GM12873 (cell line): ENCODE measurements around the gene YBX2.

Source experiments
- TF ChIP-seq, protein P1 (sequence below): IDR thresholded peaks from 2 replicates; pipeline ENCODE4 v1.5.1; 2012; ENCODE audit warnings: low read depth, mild to moderate bottlenecking, moderate library complexity, low read length, control low read depth; ENCODE audit not compliant: insufficient read depth; ENCODE audit errors: missing control alignments

Gene YBX2

GRCh38 chr17:7326186-7326585 is 31.7 kb upstream of the YBX2 start:
- TF ChIP-seq, protein P1, sequence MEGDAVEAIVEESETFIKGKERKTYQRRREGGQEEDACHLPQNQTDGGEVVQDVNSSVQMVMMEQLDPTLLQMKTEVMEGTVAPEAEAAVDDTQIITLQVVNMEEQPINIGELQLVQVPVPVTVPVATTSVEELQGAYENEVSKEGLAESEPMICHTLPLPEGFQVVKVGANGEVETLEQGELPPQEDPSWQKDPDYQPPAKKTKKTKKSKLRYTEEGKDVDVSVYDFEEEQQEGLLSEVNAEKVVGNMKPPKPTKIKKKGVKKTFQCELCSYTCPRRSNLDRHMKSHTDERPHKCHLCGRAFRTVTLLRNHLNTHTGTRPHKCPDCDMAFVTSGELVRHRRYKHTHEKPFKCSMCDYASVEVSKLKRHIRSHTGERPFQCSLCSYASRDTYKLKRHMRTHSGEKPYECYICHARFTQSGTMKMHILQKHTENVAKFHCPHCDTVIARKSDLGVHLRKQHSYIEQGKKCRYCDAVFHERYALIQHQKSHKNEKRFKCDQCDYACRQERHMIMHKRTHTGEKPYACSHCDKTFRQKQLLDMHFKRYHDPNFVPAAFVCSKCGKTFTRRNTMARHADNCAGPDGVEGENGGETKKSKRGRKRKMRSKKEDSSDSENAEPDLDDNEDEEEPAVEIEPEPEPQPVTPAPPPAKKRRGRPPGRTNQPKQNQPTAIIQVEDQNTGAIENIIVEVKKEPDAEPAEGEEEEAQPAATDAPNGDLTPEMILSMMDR: no peak

DNA sequence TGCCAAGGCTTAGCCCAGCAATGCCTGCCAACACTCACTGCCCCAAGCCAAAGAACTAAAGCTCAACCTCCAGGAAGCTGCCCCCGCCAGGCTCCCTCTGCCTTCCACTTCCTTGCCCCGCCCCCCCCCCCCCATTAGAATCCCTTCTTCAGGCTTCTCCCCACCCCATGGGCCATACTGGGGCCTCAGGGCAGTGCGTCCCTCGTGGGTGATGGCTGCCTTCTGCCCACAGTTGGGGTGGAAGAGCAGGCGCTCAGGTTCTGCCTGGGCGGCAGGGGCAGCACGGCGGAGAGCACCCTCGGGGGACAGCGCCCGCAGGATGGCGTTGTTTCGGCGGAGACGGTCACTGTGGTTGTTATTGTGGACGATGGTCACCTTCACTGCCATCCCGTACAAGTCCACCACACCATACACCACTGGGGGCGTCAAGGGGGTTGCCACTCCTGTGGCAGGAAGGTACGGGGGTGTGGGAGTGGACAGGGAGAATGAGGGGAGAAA is 30.6 kb upstream of the YBX2 start:
- TF ChIP-seq, protein P1: no peak

DNA sequence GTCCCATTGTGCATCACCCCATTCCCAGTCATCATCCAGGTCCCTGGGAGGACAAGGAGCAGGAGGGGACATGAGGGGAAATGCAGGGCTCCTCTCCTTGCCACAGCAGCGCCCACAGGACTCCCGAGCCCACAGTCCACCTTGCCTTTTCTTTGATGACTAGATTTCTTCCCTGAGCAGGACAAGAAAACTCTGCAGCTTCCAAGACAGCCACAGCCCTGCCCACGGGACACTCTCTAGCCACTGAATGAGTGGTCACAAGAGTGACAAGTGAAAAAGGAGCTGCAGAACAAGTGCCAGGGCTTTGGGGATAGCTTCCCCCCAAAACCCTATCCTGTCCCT is 30.0 kb upstream of the YBX2 start:
- TF ChIP-seq, protein P1: no peak

DNA sequence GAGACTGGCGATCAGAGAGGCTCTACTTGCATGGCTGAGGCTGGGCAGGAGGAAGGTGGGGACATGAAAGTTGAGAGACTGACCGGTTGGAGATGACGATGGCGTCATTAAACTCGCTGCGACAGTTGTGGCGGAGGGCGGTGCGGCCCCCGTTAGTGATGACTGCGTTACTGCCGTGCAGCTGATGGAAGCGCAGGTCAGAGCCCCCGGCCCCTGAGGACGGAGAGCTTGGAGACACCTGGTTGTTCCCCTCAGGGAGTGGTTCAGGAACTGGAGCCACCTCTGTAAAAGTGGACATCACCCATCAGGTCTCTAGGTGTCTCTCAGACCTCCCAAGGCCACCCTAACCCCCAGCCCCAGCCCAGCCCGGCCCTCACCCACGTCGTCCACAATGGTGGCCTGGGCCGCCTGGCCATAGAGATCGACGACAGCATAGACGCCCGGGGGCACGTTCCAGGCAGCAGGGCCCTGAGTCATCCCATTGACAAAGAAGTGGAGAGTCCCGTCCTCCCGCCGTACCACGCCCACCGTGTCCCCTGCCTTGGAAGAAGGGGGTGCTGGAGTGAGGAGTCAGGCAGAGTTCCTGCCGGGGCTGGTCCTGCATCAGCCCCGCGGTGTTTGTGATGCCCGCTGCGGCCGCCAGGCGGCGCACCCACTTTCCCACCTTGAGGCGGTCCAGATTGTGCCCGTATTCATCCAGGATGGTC is 29.4 kb upstream of the YBX2 start:
- TF ChIP-seq, protein P1: peak; percentile 97

- TF ChIP-seq, protein P1: no peak
Measured at GRCh38 chr17:7322520-7323194, 28.2 kb upstream of the YBX2 start.

GRCh38 chr17:7321466-7321865 is 27.0 kb upstream of the YBX2 start:
- TF ChIP-seq, protein P1: no peak

DNA sequence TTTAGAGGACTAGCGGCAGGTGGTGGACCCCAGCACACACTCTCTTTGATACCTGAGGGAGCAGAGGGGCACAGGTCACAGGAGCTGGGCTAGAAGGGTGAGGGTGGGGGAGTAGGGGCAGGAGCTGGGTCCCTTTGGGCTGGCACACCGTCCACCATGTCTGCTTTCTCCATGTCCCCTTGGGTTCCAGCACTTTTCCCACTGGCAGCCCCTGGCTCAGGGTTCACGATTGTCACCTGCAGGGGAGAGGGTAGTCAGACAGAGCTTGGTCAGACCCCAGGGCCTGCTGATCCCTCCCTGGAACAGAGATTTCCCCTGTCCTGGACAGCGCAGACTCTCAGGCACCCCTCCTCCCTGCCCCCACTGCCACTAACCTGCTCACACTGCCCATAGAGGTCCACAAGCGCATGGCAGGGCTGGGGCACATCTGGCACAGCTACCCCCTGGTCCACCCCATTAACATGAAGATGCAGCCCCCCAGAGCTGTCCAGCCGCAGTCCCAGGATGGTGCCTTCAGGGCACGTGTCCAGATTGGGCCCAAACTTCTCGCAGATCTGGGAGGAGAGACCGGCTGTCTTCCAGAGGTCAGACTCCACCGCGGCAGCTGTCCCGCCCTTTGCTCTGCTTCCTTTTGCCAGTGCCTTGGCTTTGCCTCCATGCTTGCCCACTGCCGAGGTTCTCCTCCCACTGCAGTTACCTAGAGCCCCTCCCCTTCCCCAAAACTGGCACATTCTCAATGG is 23.9 kb upstream of the YBX2 start:
- TF ChIP-seq, protein P1: no peak
